ENCODE measurements around the gene CHD5. TPM values are rescaled to one million over a fixed set of nuclear protein-coding genes. Genes with fewer than 3 reads are reported as not detected.
"Not testable (repeated sequence)": the region's sequence is repeated elsewhere in the genome, so short reads cannot be mapped to it uniquely, and the experiment has no call there.

The CHD5 gene
- total RNA-seq, 4 donors from 2014 or later, result 0.38 to 0.62 TPM; not detected in 2

GRCh38 chr1:6077506-6077905 is 102.6 kb downstream of the CHD5 start:
- H3K36me3 ChIP-seq, result no peaks in the 10 kb centered on the region
- TF ChIP-seq, protein P1, sequence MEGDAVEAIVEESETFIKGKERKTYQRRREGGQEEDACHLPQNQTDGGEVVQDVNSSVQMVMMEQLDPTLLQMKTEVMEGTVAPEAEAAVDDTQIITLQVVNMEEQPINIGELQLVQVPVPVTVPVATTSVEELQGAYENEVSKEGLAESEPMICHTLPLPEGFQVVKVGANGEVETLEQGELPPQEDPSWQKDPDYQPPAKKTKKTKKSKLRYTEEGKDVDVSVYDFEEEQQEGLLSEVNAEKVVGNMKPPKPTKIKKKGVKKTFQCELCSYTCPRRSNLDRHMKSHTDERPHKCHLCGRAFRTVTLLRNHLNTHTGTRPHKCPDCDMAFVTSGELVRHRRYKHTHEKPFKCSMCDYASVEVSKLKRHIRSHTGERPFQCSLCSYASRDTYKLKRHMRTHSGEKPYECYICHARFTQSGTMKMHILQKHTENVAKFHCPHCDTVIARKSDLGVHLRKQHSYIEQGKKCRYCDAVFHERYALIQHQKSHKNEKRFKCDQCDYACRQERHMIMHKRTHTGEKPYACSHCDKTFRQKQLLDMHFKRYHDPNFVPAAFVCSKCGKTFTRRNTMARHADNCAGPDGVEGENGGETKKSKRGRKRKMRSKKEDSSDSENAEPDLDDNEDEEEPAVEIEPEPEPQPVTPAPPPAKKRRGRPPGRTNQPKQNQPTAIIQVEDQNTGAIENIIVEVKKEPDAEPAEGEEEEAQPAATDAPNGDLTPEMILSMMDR (IDR thresholded peaks at IDR 0.05), result no peak
- TF ChIP-seq POLR2A (IDR thresholded peaks at IDR 0.05), result no peak
- no peak overlapping the region for H3K4me3 ChIP-seq
- H3K4me1 ChIP-seq, result peaks cover 0 to 19% (median 0%) of the 10 kb centered on the region in 3 donors
- intact Hi-C loops (cut with DNase I), result no loop called here
- no peak overlapping the region for H3K27ac ChIP-seq
- no peaks in the 10 kb centered on the region for H3K9me3 ChIP-seq
- H3K27me3 ChIP-seq, result no peaks in the 10 kb centered on the region
- DNase-seq, result no peak
- 80 to 82% methylated on average over 4 to 6 of the region's 19 CpGs for WGBS, 2 donors

DNA sequence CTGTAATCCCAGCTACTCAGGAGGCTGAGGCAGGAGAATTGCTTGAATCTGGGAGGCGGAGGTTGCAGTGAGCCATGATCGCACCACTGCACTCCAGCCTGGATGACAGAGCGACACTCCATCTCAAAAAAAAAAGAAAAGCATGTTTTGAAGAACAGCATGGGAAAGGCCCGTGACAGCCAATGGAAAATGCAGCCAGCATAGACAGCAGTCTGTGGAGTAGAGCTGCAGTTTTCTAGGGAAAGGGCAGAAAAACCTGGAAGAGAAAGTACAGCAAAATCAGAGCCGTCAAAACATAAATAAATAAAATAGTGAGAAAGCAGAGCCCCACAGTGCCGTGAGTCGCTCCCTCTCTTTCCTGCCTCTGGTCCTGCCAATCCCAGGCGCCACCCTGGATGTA is 103.1 kb downstream of the CHD5 start:
- DNase-seq; H3K36me3 ChIP-seq; H3K27ac ChIP-seq; H3K27me3 ChIP-seq; H3K9me3 ChIP-seq; intact Hi-C loops (cut with DNase I); H3K4me3 ChIP-seq: not testable (repeated sequence)
- H3K4me1 ChIP-seq, result peaks cover 0 to 14% (median 0%) of the 10 kb centered on the region in 3 donors
- 79 to 94% methylated on average over 8 of the region's 8 CpGs for WGBS, 2 donors

GRCh38 chr1:6075748-6076147 is 104.4 kb downstream of the CHD5 start:
- Histone ChIP-seq H3K27ac (no peak overlapping the region), H3K4me1 (peaks cover 0 to 7% (median 0%) of the 10 kb centered on the region in 3 donors), H3K4me3 (no peak overlapping the region), H3K36me3 (no peaks in the 10 kb centered on the region), H3K9me3 (no peaks in the 10 kb centered on the region), H3K27me3 (no peaks in the 10 kb centered on the region)
- intact Hi-C loops (cut with DNase I), result no loop called here
- TF ChIP-seq, protein P1 (IDR thresholded peaks at IDR 0.05), result no peak
- no peak for TF ChIP-seq POLR2A (IDR thresholded peaks at IDR 0.05)
- 83 to 86% methylated on average over 3 of the region's 3 CpGs for WGBS, 2 donors
- no peak for DNase-seq

- H3K4me3 ChIP-seq, result no peak overlapping the region
- no peaks in the 10 kb centered on the region for H3K4me1 ChIP-seq
- H3K9me3 ChIP-seq, result no peaks in the 10 kb centered on the region
- 84 to 97% methylated on average over 13 to 21 of the region's 21 CpGs for WGBS, 2 donors
- no peaks in the 10 kb centered on the region for H3K27me3 ChIP-seq
- H3K27ac ChIP-seq, result no peak overlapping the region
- no peak for TF ChIP-seq POLR2A (IDR thresholded peaks at IDR 0.05)
- TF ChIP-seq, protein P1 (IDR thresholded peaks at IDR 0.05), result no peak
- intact Hi-C loops (cut with DNase I), result no loop called here
- DNase-seq, result no peak
- H3K36me3 ChIP-seq, result no peaks in the 10 kb centered on the region
Measured at GRCh38 chr1:6074192-6074901, 105.8 kb downstream of the CHD5 start.

DNA sequence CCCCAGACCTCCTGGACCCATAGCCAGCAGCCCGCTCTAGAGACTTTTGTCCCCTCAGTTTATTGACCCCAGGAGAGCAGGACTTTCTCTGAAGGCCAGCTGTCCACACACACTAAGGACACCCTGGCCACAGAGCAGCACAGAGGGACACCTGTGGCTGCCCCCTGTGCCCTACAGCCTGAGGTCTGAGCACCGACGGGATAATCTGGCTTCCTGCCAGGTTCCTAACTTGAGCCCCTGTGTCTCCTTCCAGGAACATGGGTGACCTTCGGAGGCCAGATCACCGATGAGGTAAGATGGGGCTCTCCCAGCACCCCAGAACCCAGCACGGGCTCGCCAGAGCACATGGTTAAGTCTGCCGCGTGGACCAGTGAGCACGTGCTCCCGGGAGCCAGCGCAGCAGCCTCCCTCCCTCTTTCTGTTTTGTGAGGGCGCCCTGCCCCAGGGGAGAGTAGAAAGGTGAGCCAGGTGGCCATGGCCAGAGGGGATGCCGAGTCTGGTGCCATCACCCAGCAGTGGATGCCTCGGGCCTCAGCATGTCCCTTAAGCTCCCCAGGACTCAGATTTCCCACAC is 106.6 kb downstream of the CHD5 start:
- intact Hi-C loops (cut with DNase I), result no loop called here
- Histone ChIP-seq H3K4me1 (no peaks in the 10 kb centered on the region), H3K27ac (no peak overlapping the region), H3K4me3 (no peak overlapping the region), H3K36me3 (no peaks in the 10 kb centered on the region), H3K9me3 (no peaks in the 10 kb centered on the region), H3K27me3 (no peaks in the 10 kb centered on the region)
- DNase-seq, result no peak
- TF ChIP-seq POLR2A (IDR thresholded peaks at IDR 0.05), result no peak
- TF ChIP-seq, protein P1 (IDR thresholded peaks at IDR 0.05), result no peak
- WGBS, 2 donors, result 71 to 93% methylated on average over 7 of the region's 15 CpGs

Measured in esophagus squamous epithelium (tissue), 5 donors.